Spleen (tissue), 11 donors: ENCODE data around the gene NHSL1. TPM values are rescaled to one million over a fixed set of nuclear protein-coding genes. Genes with fewer than 3 reads are reported as not detected.

Experiments
- DNase-seq: peaks from one replicate; pipeline ENCODE4 v3.0.0-alpha.2; 2020
- H3K27ac ChIP-seq, 8 donors: fragments of 200-600 bp; sonication (generic) in 7 of 8; 1 replicate in 4 of 8; 2 replicates in 4 of 8; pipeline versions ENCODE4 v1.5.0 to v1.8.0; 2016 to 2021; ENCODE audit warnings: inconsistent platforms in 4 of 8, mild to moderate bottlenecking in 4 of 8, moderate library complexity in 1 of 8
- H3K27me3 ChIP-seq, 7 donors: fragments of 200-600 bp; sonication (generic) in 6 of 7; replicated peaks in 1 of 7; 1 replicate in 4 of 7; 2 replicates in 3 of 7; pipeline versions ENCODE4 v1.5.0 to v1.8.0; 2016 to 2021; ENCODE audit warnings: inconsistent platforms in 3 of 7, mild to moderate bottlenecking in 1 of 7
- H3K36me3 ChIP-seq, 6 donors: fragments of 200-600 bp; sonication (generic) in 5 of 6; 1 replicate in 4 of 6; 2 replicates in 2 of 6; pipeline versions ENCODE4 v1.5.0 to v1.8.0; 2016 to 2021; ENCODE audit warnings: inconsistent platforms in 2 of 6
- H3K4me1 ChIP-seq, 6 donors: fragments of 200-600 bp; sonication (generic) in 5 of 6; 1 replicate in 3 of 6; 2 replicates in 3 of 6; pipeline versions ENCODE4 v1.5.0 to v1.8.0; 2016 to 2021; ENCODE audit warnings: inconsistent platforms in 3 of 6
- H3K4me3 ChIP-seq, 8 donors: fragments of 200-600 bp; sonication (generic) in 7 of 8; 1 replicate in 4 of 8; 2 replicates in 4 of 8; pipeline versions ENCODE4 v1.5.0 to v1.8.0; 2016 to 2021; ENCODE audit warnings: inconsistent platforms in 4 of 8, mild to moderate bottlenecking in 4 of 8, moderate library complexity in 2 of 8
- H3K9me3 ChIP-seq, 8 donors: fragments of 200-600 bp; sonication (generic) in 7 of 8; 1 replicate in 4 of 8; 2 replicates in 4 of 8; pipeline versions ENCODE4 v1.5.0 to v1.8.0; 2016 to 2021; ENCODE audit warnings: inconsistent platforms in 4 of 8
- CTCF ChIP-seq, 11 experiments: fragments of 200-600 bp in 7 of 11; fragments of 450-650 bp in 4 of 11; sonication (generic) in 4 of 11; IDR thresholded peaks in 8 of 11; conservative IDR thresholded peaks in 3 of 11; 1 replicate in 7 of 11; 2 replicates in 4 of 11; pipeline versions ENCODE4 v1.4.0 to v1.8.0; 2016 to 2021; ENCODE audit warnings: antibody characterized with exemption in 11 of 11, inconsistent platforms in 4 of 11, mild to moderate bottlenecking in 1 of 11
- POLR2A ChIP-seq, 3 donors: fragments of 450-650 bp; IDR thresholded peaks; one replicate each; pipeline ENCODE4 v1.5.1; 2017; ENCODE audit warnings: antibody characterized with exemption in 3 of 3, mild to moderate bottlenecking in 1 of 3
- POLR2AphosphoS5 ChIP-seq, 3 donors: sonication (generic); formaldehyde crosslinking; IDR thresholded peaks; one replicate each; pipeline ENCODE4 v1.5.1; 2017; ENCODE audit warnings: antibody characterized with exemption in 3 of 3
- WGBS, 5 donors: extraction: QIAGEN DNeasy Blood & Tissue Kit in 3 of 5; methylation state at CpG; one replicate each; pipeline versions ENCODE4 v1.1.5 to v1.1.7; 2013 to 2018; 5-methylcytosine and 5-hydroxymethylcytosine counted together
- intact Hi-C: fragments of 100-400 bp; cut with DNase I; formaldehyde crosslinking; loops from one replicate; pipeline ENCODE4 v1.15.0; 2023; ENCODE audit warnings: low total_unique reads
- polyA plus RNA-seq, 3 donors: library from polyadenylated mRNA; stranded (reverse); fragments of 200-250 nt; gene quantifications; one replicate each; pipeline ENCODE4 v1.2.1, GENCODE V29; 2013
- total RNA-seq, 7 donors: library from RNA; depleted of rRNA in 3 of 7; stranded (reverse); fragments of >200 nt in 3 of 7; fragmentation: NEBNext Ultra II Directional in 4 of 7; extraction: Animal tissue kit (Norgen Biotek cat#: 25700) in 4 of 7; gene quantifications; one replicate each; pipeline versions ENCODE4 v1.1.0 to v1.2.1, GENCODE V29; 2016 to 2021
- donor health status: healthy with polysubstance abuse.
- donor health status: DM: no; HTN: no; CAD: no; lungs with moderate emphysema.
- donor health status: DM: no; HTN: no; CAD: no.
- donor health status: Bipolar disorder and iron deficiency.
- donor health status: healthy.
- donor health status: DM: no; HTN: no; CAD: no.
- donor health status: DM: yes; HTN: yes; CAD: no.

The NHSL1 gene
- total and polyA plus RNA-seq, 10 donors, result 0.39 to 14.0 (median 6.7) TPM

- TF ChIP-seq POLR2AphosphoS5 (IDR thresholded peaks at IDR 0.05), result no peak
- no peak for TF ChIP-seq POLR2A (IDR thresholded peaks at IDR 0.05)
- no peak for TF ChIP-seq CTCF (IDR thresholded peaks at IDR 0.05 in 8 of 11, conservative IDR thresholded peaks at IDR 0.05 in 3 of 11)
- Histone ChIP-seq H3K4me3 (peak overlapping the region in 1 of 8 donors; percentile 36), H3K27ac (no peak overlapping the region), H3K9me3 (no peaks in the 10 kb centered on the region), H3K27me3 (no peaks in the 10 kb centered on the region), H3K4me1 (peaks cover 0 to 16% (median 11%) of the 10 kb centered on the region in 6 donors), H3K36me3 (no peaks in the 10 kb centered on the region)
- intact Hi-C loops, result no loop called here
- no peak for DNase-seq
- 71 to 90% (median 79%) methylated on average over 3 of the region's 3 CpGs for WGBS, 5 donors
These were observed 528 bp downstream of the NHSL1 start for GRCh38 chr6:138498629-138499302.

GRCh38 chr6:138497286-138497685, 2.0 kb downstream of the NHSL1 start:
- Histone ChIP-seq H3K36me3 (no peaks in the 10 kb centered on the region), H3K4me3 (no peak overlapping the region), H3K4me1 (peaks cover 0 to 16% (median 11%) of the 10 kb centered on the region in 6 donors), H3K27ac (no peak overlapping the region), H3K27me3 (no peaks in the 10 kb centered on the region), H3K9me3 (no peaks in the 10 kb centered on the region)
- no peak for DNase-seq
- 79 to 97% (median 91%) methylated on average over 2 of the region's 2 CpGs for WGBS, 5 donors
- intact Hi-C loops, result no loop called here
- TF ChIP-seq POLR2AphosphoS5 (IDR thresholded peaks at IDR 0.05) (no peak), CTCF (IDR thresholded peaks at IDR 0.05 in 8 of 11, conservative IDR thresholded peaks at IDR 0.05 in 3 of 11) (no peak), POLR2A (IDR thresholded peaks at IDR 0.05) (no peak)

GRCh38 chr6:138494312-138494711, 5.0 kb downstream of the NHSL1 start:
- Histone ChIP-seq H3K4me3 (no peak overlapping the region), H3K36me3 (no peaks in the 10 kb centered on the region), H3K4me1 (peaks cover 0 to 9% (median 4%) of the 10 kb centered on the region in 6 donors), H3K9me3 (no peaks in the 10 kb centered on the region), H3K27ac (no peak overlapping the region), H3K27me3 (no peaks in the 10 kb centered on the region)
- no peak for DNase-seq
- intact Hi-C loops, result no loop called here
- TF ChIP-seq POLR2AphosphoS5 (IDR thresholded peaks at IDR 0.05) (no peak), POLR2A (IDR thresholded peaks at IDR 0.05) (no peak), CTCF (IDR thresholded peaks at IDR 0.05 in 8 of 11, conservative IDR thresholded peaks at IDR 0.05 in 3 of 11) (no peak)

- Histone ChIP-seq H3K27ac (no peak overlapping the region), H3K36me3 (no peaks in the 10 kb centered on the region), H3K4me3 (no peak overlapping the region), H3K4me1 (no peaks in the 10 kb centered on the region), H3K27me3 (no peaks in the 10 kb centered on the region), H3K9me3 (no peaks in the 10 kb centered on the region)
- no peak for DNase-seq
- TF ChIP-seq CTCF (IDR thresholded peaks at IDR 0.05 in 8 of 11, conservative IDR thresholded peaks at IDR 0.05 in 3 of 11), result no peak
- TF ChIP-seq POLR2AphosphoS5 (IDR thresholded peaks at IDR 0.05), result no peak
- no peak for TF ChIP-seq POLR2A (IDR thresholded peaks at IDR 0.05)
- WGBS, 5 donors, result 73 to 93% (median 87%) methylated on average over 5 of the region's 5 CpGs
- intact Hi-C loops, result no loop called here
These were observed 5.9 kb downstream of the NHSL1 start for GRCh38 chr6:138493413-138493812.
